IgD-negative memory B cell (primary cell): ENCODE data around the gene PSORS1C1. TPM values are rescaled to one million over a fixed set of nuclear protein-coding genes. Genes with fewer than 3 reads are reported as not detected.
"Not testable (repeated sequence)": the region's sequence is repeated elsewhere in the genome, so short reads cannot be mapped to it uniquely, and the experiment has no call there.

ENCODE experiments used
- H3K27ac Mint-ChIP-seq, 3 donors: one replicate each; pipeline ENCODE4 v1.8.0; 2020 to 2022; ENCODE audit warnings: mild to moderate bottlenecking in 3 of 3, mixed read lengths in 3 of 3, moderate library complexity in 1 of 3
- H3K27me3 Mint-ChIP-seq: one replicate; pipeline ENCODE4 v1.8.0; 2021; ENCODE audit warnings: mixed read lengths
- H3K36me3 Mint-ChIP-seq: one replicate; pipeline ENCODE4 v1.8.0; 2020; ENCODE audit warnings: mild to moderate bottlenecking, mixed read lengths
- H3K4me1 Mint-ChIP-seq, 3 donors: one replicate each; pipeline ENCODE4 v1.8.0; 2020 to 2022; ENCODE audit warnings: mixed read lengths in 3 of 3, mild to moderate bottlenecking in 1 of 3
- H3K4me3 Mint-ChIP-seq, 4 donors: one replicate each; pipeline ENCODE4 v1.8.0; 2020 to 2022; ENCODE audit warnings: mild to moderate bottlenecking in 4 of 4, mixed read lengths in 4 of 4, moderate library complexity in 3 of 4
- H3K9me3 Mint-ChIP-seq, 3 donors: one replicate each; pipeline ENCODE4 v1.8.0; 2020 to 2021; ENCODE audit warnings: mixed read lengths in 3 of 3, mild to moderate bottlenecking in 1 of 3
- polyA plus RNA-seq: library from polyadenylated mRNA; unstranded; fragments of 300-500 nt; fragmentation: Illumina TruSeq; gene quantifications from one replicate; pipeline ENCODE4 v1.2.3, GENCODE V29; 2021

Gene PSORS1C1
- polyA plus RNA-seq, 1 donor from 2014 or later = 0.94 TPM

GRCh38 chr6:31180500-31180899, 65.9 kb downstream of the PSORS1C1 start:
- Mint-ChIP-seq H3K9me3 (no peaks in the 10 kb centered on the region), H3K27ac (peak overlapping the region in 1 of 3 donors; percentile 42), H3K27me3 (no peaks in the 10 kb centered on the region), H3K4me1 (peaks cover 10 to 15% (median 12%) of the 10 kb centered on the region in 3 donors), H3K4me3 (peak overlapping the region; percentile 42 to 93 (median 86)), H3K36me3 (peaks cover 1% of the 10 kb centered on the region)

DNA sequence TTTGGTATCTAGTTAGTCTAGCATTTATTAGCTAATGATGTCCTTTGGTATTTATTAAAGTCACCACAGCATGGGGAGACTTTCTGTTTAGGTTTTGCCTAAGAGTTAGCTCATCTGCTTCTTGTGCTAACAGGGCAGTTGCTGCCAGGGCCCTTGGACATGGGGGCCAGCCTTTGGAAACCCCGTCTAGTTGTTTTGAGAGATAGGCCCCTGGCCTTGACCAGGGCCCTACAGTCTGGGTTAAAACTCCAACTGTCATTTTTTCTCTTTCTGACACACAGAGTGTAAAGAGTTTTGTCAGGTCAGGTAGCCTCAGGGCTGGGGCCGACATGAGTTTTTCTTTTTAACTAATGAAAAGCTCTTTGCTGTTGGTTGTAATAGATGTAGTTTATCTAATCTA, 68.7 kb downstream of the PSORS1C1 start:
- H3K9me3 Mint-ChIP-seq, H3K36me3 Mint-ChIP-seq, H3K27ac Mint-ChIP-seq, H3K4me3 Mint-ChIP-seq, H3K27me3 Mint-ChIP-seq: not testable (repeated sequence)
- H3K4me1 Mint-ChIP-seq = peaks cover 10 to 24% (median 22%) of the 10 kb centered on the region in 3 donors

DNA sequence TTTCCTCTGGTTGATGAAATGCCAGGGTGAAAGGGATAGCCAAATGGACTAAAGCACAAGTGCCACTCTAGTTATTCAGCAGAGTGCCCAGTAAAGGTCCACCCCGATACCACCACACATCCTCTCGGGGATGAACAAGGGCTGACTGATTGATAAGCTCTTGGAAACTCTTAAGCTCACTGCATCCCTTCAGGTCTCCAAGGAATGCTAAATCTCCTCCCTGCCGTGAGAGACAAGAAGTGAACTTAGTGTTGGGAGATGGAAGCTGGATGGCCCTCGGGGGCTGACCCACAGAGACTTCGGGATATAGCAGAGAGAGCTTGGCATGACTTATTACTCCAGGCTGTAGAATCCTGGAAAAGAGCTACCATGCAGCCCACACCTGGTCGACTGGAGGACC, 69.3 kb downstream of the PSORS1C1 start:
- H3K4me3 Mint-ChIP-seq, H3K36me3 Mint-ChIP-seq, H3K9me3 Mint-ChIP-seq, H3K27ac Mint-ChIP-seq, H3K27me3 Mint-ChIP-seq: not testable (repeated sequence)
- H3K4me1 Mint-ChIP-seq = peaks cover 6 to 18% (median 17%) of the 10 kb centered on the region in 3 donors

GRCh38 chr6:31185695-31186051, 71.1 kb downstream of the PSORS1C1 start:
- Mint-ChIP-seq H3K4me3 (peak overlapping the region in 3 of 4 donors; percentile 5 to 76 (median 71)), H3K27ac (peak overlapping the region in 2 of 3 donors; percentile 89 to 96), H3K4me1 (peaks cover 4 to 15% (median 13%) of the 10 kb centered on the region in 3 donors)
- not testable (repeated sequence) for H3K9me3 Mint-ChIP-seq, H3K27me3 Mint-ChIP-seq, H3K36me3 Mint-ChIP-seq

DNA sequence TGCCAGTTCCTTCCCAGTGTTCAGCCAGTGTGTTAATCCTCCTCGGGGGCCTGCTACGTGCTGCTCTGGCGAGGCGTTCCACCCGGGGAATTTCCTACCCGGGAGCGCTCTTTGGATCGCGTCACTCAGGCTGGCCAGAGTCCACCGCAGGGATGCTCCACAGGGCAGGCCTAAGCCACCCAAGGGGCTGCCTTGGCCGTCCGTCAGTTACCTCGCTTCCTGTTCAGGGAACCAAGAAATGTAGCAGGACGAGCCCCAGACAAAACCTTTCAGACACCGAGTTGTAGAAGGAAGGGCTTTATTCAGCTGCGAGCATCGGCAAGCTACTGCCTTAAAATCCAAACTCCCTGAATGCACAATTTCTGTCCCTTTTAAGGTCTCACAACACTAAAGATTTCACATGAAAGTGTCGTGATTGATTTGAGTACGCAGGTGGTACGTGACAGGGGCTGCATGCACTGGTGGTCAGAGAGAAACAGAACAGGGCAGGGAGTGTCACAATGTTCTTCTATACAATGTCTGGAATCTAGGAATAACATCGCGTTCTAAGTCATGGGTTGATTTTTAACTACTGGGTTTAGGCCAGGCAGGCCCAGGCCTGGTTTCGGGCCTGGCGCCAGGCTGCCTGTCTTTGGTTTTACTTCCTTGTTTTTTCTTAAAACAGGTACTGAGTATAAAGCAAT, 71.6 kb downstream of the PSORS1C1 start:
- Mint-ChIP-seq H3K36me3 (no peaks in the 10 kb centered on the region), H3K9me3 (no peaks in the 10 kb centered on the region), H3K27me3 (no peaks in the 10 kb centered on the region), H3K4me1 (peaks cover 3 to 17% (median 13%) of the 10 kb centered on the region in 3 donors), H3K27ac (peak overlapping the region; percentile 89 to 96 (median 93)), H3K4me3 (peak overlapping the region in 2 of 4 donors; percentile 71 to 76)

DNA sequence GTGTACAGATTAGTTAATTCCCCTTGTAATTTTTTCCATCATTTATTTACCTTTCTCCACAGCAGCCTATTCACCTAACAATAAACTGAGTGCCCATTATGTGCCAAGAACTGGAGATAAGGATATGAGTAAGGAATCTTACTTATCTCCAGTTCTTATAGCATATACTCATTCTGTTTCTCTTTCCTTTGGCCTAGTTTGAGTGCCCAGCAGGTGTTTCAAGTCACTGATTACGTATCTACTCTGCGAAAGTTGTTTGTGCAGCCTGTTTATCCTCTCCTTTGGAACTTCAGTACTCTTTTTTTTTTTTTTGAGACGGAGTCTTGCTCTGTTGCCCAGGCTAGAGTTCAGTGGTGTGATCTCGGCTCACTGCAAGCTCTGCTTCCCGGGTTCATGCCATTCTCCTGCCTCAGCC, 73.2 kb downstream of the PSORS1C1 start:
- H3K27me3 Mint-ChIP-seq = no peaks in the 10 kb centered on the region
- H3K4me1 Mint-ChIP-seq = peaks cover 3 to 22% (median 16%) of the 10 kb centered on the region in 3 donors
- no peak overlapping the region for H3K27ac Mint-ChIP-seq
- H3K9me3 Mint-ChIP-seq = no peaks in the 10 kb centered on the region
- H3K4me3 Mint-ChIP-seq = no peak overlapping the region
- no peaks in the 10 kb centered on the region for H3K36me3 Mint-ChIP-seq

DNA sequence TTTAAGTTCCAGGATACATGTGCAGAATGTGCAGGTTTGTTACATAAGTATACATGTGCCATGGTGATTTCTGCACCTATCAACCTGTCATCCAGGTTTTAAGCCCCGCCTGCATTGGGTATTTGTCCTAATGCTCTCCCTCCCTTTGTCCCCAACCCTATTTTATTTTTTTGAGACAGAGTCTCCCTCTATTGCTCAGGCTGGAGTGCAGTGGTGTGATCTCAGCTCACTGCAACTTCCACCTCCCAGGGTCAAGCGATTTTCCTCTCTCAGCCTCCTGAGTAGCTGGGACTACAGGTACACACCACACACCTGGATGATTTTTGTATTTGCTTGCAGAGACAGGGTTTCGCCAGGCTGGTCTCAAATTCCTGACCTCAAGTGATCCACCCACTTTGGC, 74.6 kb downstream of the PSORS1C1 start:
- peaks cover 3 to 22% (median 18%) of the 10 kb centered on the region in 3 donors for H3K4me1 Mint-ChIP-seq
- not testable (repeated sequence) for H3K36me3 Mint-ChIP-seq, H3K9me3 Mint-ChIP-seq, H3K27ac Mint-ChIP-seq, H3K27me3 Mint-ChIP-seq, H3K4me3 Mint-ChIP-seq

Other genes with a start within 250 kb of the PSORS1C1 start
- gene DDR1, start 230.3 kb upstream of the PSORS1C1 start, polyA plus RNA-seq = 4.6 TPM
- 8.4 TPM for gene GTF2H4, start 206.6 kb upstream of the PSORS1C1 start, polyA plus RNA-seq
- 26.0 TPM for gene VARS2, start 200.6 kb upstream of the PSORS1C1 start, polyA plus RNA-seq
- 0.60 TPM for gene SFTA2, start 182.6 kb upstream of the PSORS1C1 start, polyA plus RNA-seq
- gene MUCL3, start 173.8 kb upstream of the PSORS1C1 start, polyA plus RNA-seq = not detected
- not detected for gene MUC21, start 131.1 kb upstream of the PSORS1C1 start, polyA plus RNA-seq
- not detected for gene MUC22, start 104.3 kb upstream of the PSORS1C1 start, polyA plus RNA-seq
- gene C6orf15, start 2.2 kb upstream of the PSORS1C1 start, polyA plus RNA-seq = not detected
- gene CDSN, start 5.6 kb downstream of the PSORS1C1 start, polyA plus RNA-seq = not detected
- gene PSORS1C2, start 24.3 kb downstream of the PSORS1C1 start, polyA plus RNA-seq = not detected
- 9.4 TPM for gene CCHCR1, start 43.0 kb downstream of the PSORS1C1 start, polyA plus RNA-seq
- 14.9 TPM for gene TCF19, start 43.8 kb downstream of the PSORS1C1 start, polyA plus RNA-seq
- gene POU5F1, start 55.9 kb downstream of the PSORS1C1 start, polyA plus RNA-seq = 0.70 TPM
- 3,003 TPM for gene HLA-C, start 157.3 kb downstream of the PSORS1C1 start, polyA plus RNA-seq
- gene HLA-B, start 242.4 kb downstream of the PSORS1C1 start, polyA plus RNA-seq = 6,901 TPM